ENCODE measurements around the gene CHN1.

CHN1 gene

DNA sequence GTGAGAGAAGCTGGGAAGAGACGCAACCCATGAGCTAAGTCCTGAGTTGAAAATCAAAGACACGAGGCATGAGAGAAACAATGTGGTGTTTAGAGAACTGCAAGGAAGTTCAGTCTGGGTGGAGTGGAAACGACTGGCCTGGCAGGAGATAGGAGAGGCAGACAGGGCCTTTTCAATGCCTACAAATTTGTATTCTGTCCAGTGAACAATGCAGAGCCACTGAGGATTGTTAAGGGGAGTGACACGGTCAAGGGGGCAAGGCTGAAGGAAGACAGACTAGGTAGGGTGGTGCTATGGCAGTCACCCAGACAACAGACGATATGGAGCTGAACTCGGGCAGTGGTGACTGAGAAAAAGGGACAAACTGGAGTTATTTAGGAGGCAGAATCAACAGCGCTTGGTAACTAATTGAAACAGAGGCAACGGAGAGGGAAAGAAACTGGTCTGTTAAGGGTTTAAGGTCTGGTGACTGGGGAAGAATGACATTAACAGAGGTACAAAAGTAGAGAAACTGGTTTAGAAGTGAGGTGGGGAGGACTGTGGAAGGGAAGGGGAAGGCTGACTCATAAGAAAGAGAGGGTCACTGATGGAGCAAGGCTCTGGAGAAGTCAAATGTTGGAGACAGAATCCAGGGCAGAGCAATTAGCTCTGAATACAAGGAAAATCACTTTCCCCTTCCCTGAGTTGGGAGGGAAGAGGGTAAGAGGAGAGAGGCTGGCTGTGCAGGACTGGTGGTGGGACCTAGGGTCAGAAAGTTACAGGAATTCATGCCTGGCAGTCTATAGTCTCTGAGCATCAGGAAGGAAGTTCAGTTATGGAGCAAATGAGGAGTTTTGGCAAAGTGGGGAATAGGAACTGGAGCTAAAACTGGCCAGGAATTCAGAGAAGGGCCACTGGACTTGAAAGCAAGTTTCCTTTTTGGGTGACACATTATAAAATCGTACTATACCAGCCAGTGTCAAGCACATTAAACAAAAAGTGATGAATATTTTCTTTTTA lies 177.5 kb downstream of the CHN1 start:
- no peak for DNase-seq (ENCODE audit: low read depth in 2 of 2)

DNA sequence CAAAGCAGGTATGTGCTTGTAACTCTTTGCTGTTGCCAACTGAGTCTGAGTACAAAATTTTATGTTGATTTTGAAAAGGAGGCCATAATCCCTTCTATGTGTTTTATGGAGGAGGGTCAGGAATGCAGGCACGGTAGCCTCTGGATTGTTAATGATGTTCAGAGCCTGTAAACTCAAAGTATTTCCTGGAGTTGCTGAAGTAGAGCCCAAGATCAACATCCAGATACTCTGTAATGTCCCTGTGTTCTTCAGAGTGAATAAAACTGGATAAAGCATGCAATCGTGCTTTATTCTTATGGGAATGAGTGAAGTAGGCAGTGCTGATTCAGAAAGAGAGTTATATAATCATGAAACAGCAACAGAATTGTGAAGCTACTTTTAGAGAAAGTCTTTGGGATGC lies 179.1 kb downstream of the CHN1 start:
- DNase-seq (ENCODE audit: low read depth in 2 of 2): no peak

DNA sequence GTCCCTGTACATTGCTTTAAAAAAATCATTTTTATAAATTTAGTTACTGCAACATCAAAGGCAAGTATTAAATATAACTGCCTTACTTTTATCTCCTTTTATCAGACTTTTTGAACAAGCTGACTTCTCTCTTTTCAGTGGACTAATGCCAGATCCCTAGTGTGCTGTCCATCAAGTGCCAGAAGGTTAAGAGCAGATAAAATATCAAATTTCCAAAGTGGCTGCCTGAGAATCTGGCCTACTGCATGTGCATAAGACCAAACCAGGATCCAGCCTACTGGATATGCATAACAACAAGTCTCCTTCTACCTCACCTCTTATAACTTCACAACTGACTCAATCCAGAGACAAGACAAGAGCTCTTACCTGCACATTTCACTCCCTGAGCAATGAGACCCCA lies 181.1 kb downstream of the CHN1 start:
- DNase-seq (ENCODE audit: low read depth in 2 of 2): no peak

DNA sequence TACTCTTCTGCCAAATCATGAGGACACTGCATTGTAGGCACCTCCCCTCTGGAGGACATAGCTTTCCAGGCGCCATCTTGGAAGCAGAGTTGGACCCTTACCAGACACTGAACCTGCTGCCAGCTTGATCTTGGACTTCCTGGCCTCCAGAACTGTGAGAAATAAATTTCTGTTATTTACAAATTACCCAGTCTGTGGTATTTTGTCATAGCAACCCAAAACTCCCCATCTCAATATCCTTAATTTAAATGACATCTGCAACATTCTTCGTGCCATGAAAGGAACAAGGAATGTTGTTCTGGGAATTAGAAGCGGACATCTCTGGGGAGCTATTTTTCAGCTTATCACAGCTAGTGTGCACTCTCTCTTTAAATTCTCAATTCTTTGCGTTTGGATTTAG lies 183.6 kb downstream of the CHN1 start:
- DNase-seq (ENCODE audit: low read depth in 2 of 2): no peak

DNA sequence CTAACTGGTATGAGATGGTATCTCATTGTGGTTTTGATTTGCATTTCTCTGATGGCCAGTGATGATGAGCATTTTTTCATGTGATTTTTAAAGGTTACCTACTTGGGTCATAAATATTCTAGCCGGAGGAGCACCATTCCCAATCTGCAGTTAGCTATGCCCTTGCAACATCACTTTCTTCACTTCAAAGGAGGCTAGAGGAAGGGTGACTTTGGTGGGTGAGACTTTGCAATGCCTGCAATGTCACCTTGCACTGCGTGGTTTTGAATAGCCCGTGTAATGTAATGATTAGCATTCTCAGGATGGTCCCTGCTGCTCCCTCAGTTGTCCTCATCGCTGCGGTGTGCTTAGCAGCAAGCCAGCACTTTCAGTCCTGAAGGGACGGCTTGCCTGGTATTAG lies 184.8 kb downstream of the CHN1 start:
- DNase-seq (ENCODE audit: low read depth in 2 of 2): no peak

DNA sequence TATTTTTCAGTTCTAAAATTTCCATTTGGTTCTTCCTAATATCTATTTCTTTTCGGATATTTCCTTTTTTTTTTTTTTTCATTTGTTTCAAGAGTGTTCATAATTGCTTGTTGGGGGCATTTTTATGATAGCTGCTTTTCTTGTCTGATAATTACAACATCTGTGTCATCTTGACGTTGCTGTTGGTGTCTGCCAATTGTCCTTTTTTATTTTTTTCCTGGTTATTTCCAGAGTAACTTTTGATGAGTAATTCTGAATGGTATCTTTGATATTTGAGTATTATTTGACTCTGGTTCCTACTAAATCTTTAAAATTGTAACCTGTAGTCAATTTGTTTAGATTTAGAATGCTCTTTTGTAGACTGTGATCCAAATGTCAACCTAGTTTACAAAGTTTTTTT lies 189.7 kb downstream of the CHN1 start:
- no peak for DNase-seq (ENCODE audit: low read depth in 2 of 2)

DNA sequence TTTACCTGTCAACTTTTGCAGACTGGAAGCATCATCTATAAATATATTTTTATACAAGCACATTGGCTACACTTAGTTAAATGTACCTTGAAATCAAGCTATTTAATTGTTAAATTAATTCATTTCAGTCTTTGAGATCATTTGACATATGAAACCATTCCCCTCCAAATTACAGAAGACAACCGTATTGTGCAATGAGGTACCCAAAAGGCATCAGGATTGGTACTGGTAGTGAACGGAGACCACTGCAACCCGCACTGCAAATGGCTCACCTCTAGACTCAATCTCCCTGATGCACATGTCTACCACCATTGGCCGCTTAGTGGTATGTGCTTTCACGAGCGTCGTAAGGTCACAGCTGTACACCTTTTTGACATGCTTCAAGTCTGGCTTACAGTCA lies 193.1 kb downstream of the CHN1 start:
- no peak for DNase-seq (ENCODE audit: low read depth in 2 of 2)

DNA sequence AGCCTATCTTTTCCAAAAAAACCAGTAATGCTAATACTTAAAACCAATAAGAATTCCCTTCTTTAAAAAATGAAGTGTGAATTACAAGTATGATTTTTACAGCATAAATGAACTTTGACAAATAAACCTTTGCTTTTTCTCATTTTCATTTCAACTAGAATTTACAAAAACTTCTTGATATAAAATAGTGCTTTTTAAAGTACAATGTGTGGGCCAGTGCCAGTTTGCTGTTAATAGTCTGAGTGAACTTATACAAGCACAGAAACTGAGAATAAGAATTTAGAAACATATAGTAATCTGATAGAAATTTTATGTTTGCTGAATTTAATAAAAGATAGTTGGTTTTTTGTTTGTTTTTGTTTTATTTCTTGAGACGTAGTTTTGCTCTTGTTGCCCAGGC lies 197.2 kb downstream of the CHN1 start:
- DNase-seq (ENCODE audit: low read depth in 2 of 2): no peak

DNA sequence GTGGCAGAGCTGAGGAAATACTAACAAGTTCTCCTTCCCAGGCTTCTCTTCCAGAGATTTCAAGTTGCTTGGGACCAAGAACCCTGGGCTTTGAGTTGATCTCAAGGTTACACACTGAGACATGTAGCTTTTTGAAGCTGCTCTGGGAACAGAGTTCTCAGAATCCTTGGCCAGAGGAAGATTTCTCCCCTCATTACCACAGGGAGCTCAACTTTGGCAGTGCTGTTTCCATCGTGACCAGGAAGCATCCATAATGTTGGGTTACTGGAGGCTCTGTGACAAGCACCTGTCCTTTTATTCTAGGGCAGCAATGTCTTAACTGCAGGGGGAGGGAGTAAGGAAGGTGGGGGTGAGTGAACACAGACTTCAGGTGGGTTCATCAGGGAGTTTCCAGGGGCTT lies 199.4 kb downstream of the CHN1 start:
- DNase-seq (ENCODE audit: low read depth in 2 of 2): no peak

DNA sequence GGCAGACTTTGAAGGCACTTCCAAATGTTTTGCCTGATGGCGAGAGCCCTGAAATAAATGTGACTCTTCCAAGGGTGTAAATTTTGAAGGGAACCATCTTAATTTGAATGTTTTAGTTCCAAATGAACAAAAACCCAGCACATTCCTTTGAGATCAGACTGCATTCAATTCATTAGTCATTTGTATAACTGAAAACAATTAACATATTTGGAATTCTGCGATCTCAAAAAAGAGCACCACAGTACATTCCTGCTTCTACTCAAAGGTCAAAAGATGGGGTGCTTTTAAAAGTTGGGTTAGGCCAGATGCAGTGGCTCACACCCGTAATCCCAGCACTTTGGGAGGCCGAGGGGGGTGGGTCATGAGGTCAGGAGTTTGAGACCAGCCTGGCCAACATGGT lies 202.7 kb downstream of the CHN1 start:
- no peak for DNase-seq (ENCODE audit: low read depth in 2 of 2)

DNA sequence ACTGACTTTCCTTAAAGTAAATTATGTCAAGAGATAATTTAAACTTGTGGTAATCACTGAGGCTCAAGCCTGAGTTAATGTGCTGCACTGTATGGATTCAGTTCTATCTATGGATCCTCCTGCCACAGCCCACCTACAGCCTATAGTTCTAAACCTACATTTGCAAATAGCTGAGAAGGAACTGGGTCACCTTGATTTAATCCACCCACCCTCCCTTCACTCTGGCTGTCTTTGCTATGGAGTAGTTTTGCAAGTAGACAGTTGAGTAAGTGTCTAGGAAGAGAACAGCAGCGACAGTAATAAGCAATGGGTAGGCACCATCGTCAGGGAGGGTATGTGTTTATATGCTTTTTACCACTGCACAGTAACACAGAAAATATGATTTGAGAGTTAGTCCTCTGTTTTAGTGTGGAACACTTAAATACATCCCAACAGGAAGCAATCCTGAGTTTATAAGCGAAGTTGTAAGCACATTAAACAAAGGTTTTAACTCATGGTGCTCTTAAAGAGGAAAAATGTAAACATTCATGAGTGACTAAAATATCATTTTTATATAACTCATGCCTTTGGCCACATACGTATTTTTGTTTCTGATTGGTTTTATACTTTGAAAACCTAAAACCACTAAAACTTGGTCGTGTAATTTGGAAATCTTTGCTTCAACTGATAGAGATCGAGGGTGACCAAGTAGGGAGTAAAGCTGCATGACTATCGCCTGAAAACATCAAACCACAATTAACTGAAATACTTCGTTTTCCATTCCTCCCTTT lies 204.6 kb downstream of the CHN1 start:
- DNase-seq (ENCODE audit: low read depth in 2 of 2): no peak

DNA sequence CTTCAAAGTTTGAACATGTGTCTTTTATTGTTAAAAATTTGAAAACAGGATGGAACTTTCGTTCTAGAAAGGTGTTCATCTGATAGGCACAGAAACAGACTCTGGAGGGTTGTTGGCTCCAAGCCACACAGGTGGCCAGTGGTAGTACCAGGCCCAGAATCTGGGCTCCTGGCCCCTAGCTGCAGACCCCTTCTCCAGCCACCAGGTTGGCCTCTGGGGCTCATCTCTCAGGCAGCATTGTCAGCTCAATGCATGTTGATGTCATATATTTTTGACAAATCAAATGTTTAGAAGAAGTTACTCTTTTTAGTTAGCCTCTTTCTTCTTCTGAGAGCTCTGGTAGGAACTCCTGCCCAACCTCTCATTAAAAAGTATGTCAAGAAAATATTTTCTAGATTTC lies 206.4 kb downstream of the CHN1 start:
- no peak for DNase-seq (ENCODE audit: low read depth in 2 of 2)

DNA sequence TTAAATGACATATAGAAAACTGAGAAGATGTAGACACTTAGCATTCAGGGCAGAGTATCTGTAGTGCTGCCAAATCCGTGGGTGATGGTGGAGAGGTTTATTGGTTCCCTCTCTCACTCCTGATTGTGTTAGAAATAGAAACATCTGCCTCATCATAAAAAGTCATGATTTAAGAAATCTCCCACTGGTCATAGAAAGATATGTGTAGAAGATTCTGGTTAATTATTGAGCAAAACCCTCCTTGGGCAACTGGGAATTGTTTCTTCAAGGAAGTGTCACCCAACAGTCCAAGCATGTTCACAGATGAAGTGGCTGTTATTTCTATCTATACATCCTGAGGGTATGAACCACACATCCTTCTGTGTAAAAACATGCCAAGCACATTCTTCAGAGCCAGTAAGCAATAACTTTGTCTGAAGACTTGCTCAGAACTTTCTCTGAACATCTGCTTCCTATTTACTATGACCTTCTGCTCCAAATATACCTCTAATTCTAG lies 207.4 kb downstream of the CHN1 start:
- DNase-seq (ENCODE audit: low read depth in 2 of 2): no peak

DNA sequence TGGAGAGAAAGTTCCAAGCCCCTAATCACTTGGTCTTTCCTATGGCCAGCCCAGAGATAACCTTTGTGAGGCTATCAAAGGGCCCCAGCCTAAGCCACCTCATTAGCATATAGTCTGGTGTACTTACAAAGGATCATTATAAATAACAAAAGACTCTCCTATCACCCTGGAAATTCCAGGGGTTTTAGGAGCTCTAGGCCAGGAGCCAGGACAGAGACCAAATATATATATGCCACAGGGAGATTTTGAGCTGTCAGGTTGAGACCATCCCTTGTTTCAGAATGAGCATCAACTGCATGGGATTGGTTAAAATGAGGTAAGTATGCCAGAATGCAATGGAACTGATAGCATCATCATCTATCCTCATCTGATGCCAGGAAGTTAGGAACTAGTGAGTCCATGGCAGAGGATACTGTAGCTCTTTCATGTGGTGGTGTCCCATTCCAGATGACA lies 208.8 kb downstream of the CHN1 start:
- no peak for DNase-seq (ENCODE audit: low read depth in 2 of 2)

DNA sequence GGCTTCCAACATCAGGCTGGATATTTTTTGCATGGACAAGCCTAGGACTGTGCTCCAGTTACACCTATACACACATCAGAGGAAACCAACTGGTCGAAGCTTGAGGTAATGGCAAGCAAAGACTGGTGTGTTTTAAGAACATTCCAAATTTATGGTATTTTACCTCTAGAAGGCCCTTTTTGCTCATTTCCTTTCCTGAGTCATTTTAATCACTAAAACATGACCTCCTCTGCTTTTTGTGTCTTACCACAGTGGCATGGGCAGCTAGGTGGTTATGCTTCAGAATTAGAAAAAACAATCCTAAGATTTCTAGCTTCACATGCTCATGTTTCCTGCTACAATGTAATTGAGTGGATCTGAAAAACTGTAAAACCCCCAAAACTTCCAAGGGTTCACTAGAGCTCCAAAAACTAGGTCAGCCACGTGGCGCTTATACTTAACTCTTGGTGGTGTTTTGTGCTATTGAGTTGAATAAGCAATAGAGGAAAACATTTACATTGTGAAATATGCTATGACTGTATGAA lies 210.3 kb downstream of the CHN1 start:
- no peak for DNase-seq (ENCODE audit: low read depth in 2 of 2)

DNA sequence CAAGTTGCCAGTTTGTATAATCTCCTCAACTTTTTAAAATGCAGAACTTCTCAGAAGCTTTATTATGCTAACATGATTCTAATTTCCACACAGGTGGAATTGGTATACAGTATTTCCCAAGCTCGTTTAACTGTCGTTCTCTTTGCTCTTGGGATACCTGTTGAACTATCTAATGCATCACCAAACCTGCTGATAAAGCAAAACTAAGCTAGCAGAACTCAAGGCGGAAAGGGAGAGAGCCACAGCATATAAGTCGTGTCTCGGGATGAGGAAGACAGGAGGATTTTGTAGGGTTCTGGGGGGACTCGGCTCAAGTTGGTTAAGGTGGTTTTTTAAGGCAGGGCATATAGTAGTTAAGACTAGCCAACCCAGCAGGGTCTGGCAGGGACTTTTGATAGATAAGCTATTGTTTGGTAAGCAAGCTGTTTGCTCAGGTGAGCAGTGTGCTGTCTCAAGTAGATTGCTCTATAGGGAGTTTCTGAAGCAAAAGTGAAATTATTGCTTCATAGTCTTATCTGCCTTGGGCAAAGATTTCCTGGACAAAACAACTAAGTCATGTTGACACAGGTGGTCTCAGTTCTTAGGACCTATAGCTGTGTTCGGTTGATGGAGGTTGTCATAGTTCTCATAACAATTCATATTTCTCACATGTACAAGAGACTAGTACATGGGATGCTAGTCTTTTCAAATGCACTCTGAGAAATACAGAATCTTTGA lies 212.7 kb downstream of the CHN1 start:
- no peak for DNase-seq (ENCODE audit: low read depth in 2 of 2)

DNA sequence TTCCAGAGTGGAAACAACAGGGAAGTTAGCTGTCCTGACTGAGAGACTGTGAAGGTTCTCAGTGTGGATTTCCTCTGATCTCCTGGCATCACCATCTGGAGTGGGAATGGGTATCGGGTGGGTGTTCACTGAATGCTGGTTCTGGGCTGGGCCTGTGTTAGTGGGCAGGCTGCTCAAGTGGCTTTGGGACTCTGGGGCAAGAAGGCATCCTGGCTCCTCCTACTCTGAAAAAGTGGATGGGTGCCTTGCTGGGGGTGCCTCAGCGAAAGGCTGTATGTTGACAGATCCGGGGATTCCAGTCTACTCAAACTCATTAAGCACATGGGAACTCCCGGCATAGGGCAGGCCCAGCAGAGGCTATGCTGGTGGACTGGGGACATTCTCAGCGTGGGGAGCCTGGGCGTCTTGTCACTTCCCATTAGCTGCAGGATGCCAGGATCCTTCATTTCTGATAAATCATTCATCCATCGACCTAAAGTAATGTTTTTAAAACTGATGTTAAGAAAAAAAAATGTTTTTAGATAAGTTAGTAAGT lies 213.4 kb downstream of the CHN1 start:
- DNase-seq (ENCODE audit: low read depth in 2 of 2): no peak

DNA sequence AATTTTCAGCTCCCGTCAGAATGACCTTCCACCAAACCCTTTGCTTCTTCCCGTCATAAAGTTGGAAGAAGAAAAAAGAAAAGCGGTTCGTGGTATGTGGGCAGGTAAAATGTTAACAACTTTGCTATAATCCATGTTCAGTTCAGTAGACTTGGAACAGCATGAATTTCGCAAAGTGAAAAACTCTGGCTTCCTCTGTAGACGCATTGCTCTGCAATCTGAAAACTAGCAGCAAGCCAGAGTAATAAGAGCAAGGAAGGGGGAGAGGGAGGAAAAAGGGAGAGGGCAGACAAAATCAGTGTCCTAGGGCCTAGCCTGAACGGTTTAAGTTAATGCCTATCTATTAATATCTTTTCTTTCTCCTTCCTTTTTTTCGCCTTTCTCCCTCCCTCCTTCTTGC lies 214.2 kb downstream of the CHN1 start:
- DNase-seq (ENCODE audit: low read depth in 2 of 2): no peak

DNA sequence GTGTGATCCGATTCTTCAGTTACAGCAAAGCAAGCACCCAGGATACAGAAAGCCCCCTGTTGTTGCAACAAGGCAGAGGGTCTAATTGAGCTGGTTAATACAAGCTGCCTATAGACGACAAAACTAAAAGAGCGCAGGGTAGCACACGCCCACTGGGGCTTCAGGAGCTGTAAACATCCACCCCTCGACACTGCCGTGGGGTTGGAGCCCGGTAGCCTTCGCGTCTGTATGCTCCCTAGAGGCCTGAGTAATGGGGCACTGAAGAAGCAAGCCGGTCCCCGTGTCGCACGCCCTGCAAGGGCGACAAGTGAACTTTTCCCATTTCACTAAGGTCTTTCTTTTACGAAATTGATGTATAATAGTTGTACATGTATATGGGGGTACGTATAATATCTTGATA lies 216.2 kb downstream of the CHN1 start:
- no peak for DNase-seq (ENCODE audit: low read depth in 2 of 2)

DNA sequence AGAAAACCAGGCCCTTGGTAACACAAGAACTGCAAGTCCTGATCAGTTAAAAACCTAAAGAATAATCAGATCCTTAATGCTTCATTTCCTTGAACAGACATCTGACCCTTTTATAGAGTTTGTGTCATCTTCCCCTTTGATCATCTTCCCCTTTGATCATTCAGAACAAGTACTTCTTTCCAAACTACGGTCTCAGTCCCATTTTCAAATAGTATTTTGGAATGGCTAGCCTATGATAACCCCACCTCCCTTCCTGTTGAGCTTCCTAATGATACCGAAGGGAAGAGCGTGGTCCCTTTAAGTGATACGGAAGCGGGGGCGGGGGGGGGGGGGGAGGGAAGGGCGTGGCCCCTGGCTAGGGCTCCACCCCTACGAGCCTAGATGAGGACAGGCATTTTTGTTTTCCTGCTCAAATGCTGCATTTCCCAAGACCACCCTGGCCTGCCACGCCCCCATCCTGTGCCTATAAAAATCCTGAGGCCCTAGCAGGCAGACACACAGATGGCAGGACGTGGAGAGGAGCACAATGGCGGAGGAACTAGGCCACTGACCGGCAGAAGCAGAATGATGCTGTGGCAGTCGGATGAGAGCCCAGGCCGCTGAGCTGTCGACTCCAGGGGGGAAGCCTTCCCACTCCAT lies 216.8 kb downstream of the CHN1 start:
- no peak for DNase-seq (ENCODE audit: low read depth in 2 of 2)
